Breast epithelium (tissue), 3 donors: ENCODE data around the gene REEP3.

Source experiments
- CTCF ChIP-seq, 3 donors: fragments of 450-650 bp; IDR thresholded peaks; one replicate each; pipeline ENCODE4 v1.5.1; 2016 to 2017; ENCODE audit warnings: antibody characterized with exemption in 3 of 3, mild to moderate bottlenecking in 3 of 3, moderate library complexity in 3 of 3
- POLR2AphosphoS5 ChIP-seq, 3 donors: sonication (generic); formaldehyde crosslinking; IDR thresholded peaks; one replicate each; pipeline ENCODE4 v1.6.1; 2017; ENCODE audit warnings: antibody characterized with exemption in 3 of 3

GRCh38 chr10:63542835-63543575 is 21.8 kb downstream of the REEP3 start:
- TF ChIP-seq CTCF (IDR thresholded peaks at IDR 0.05), result no peak
- TF ChIP-seq POLR2AphosphoS5 (IDR thresholded peaks at IDR 0.05), result no peak
